HUDEP-2 (cell line): ENCODE measurements around the gene ABHD12.

ENCODE experiments used
- DNase-seq, 76 experiments: peaks; one replicate each; lab custom pipeline; 2025; ENCODE audit not compliant: unreplicated experiment in 76 of 76; lab: John Stamatoyannopoulos, UW

ABHD12 gene

DNA sequence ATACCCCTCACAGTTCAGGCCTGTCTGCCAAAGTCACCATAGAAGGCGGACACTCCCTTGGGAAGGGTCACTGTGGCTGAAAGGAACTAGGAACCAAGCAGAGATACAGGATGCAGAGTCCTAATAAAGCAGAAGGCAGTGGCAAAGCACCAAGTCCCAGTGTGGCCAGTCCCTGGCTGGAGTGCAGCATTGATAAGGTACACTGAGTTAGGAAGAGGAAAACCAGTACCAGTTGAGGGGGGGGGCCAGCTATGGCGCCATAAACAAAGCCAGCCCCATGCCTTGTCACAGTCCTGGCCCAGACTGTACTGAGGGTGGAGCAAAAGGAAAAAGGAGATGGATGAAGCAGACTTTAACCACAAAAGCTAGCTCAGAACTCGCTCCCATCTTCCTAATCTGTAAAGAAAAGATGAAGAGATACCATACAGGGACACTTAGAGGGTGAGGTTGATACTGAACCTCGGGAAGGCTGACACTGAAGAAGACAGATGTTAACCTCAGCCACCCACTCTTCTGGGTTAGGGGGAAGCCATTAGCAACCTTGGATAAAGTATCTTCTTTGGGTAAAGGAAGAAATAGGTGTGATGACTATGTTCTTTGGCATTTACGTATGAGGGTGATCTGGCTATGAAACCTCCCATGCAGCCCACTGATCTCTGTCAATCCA lies 7.8 kb downstream of the ABHD12 start:
- DNase-seq = no peak

DNA sequence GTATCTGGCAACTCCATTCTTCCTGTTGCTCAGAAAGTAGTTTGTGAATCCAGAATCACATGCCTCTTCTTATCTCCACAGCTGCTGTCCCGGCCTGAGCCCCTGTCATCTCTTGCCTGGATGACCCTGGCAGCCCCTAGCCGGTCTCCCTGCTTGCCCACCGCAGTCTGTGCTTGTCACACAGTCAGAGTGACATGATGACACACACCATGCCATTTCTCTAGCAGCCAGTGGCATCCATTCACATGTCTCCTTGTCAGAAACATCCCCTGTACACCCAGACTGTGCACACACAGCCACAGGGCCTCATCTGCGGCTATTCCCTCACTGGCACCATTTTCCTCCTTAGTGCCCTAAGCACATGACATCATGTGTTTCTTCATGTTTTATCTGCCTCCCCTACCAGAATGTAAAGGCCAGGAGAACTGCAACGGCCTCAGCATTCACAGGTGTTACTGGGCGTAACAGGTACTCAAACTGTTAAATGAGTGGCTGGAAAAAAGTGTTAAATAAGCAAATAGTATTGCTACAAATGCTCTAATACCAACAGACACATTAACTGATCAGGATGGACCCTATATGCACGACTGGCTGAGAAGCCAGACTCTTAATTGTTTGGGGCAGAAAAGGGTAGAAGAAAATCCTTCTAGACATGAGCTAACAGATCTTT lies 9.6 kb downstream of the ABHD12 start:
- no peak for DNase-seq

DNA sequence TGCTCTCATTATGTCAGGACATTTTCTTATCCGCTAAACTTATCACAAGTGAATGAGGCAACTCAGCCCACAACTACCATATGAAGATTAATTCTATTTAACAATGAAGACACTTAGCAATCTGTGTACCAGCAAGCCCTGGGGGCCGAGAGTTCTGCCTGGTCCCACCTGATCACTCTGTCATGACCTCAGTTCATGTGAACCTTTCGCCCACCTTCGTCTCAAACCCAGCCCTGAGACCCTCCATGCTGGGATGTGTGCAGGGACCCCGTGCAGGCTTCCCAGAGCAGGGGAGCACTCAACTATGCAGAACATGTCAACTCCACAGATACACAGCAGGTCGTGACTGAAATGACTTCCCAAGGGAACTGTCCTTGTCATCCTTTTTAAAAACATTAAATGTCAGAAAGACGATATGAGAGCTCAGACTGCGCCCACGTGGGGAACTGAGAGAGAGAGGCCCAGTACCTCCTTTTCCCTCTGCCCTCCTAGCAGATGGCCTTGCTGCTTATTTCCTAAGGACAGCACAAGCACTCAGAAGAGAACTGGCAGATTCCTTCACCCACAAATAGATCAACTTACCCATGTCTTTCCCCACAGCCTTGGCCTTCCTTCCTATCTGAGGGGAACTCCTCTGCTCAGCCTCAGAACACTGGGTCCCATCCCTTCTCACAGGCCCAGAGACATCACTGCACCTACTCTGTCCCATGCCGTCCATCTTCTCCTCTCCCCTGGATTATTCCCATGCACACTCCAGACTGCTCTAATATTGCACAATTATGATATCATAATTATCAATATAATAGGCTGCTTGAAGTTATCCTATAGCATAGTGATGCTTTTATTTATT lies 11.5 kb downstream of the ABHD12 start:
- DNase-seq = no peak

DNA sequence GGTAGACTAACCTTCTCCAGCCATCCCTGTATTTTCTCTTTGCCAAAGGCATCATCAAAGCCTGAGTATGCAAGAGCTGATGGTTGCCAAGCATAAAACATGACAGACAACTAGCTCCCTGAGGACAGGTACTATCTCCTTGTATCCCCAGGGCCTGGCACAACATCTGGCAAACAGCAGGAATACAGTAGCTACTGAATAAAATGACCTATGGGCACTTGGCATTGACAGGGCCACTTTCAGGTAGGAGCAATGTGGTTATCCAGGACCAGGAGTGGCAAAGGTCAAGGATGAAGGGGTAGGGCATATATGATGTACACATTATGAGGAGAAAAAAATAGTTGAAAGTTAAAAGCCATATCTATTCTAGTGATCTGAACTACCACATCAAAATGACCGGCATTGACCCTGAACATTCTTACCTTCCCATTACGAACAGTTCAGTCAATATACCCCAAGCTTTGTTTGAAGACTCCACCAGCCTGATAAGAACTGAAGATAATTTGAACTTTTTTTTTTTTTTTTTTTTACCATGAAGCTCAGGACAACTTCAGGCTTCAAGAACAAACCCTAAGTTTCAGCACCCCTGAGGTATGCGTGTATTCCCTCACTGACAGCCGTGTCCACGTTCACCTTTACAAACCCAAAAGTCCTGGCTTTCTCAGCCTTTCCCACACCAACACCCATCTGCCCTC lies 12.3 kb downstream of the ABHD12 start:
- DNase-seq = no peak

DNA sequence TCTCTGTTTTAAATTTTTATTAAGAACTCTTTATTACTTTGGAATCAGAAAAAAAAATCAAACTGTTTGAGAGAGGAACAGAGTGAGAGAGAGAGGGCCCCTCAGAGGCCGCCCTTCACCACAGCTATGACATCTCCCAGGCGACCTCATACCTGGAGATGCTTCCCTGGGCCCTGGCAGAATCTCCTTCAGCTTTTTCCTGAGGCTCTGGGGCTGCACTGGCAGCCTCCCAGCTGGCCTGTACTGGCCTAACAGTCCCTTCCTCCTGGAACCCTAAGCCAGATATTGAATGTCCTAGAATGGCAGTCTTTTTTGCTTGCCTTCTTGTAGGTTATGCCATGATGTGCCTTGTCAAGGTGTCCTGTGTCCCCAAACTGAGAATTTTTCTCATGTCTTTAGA lies 13.7 kb downstream of the ABHD12 start:
- DNase-seq = no peak

DNA sequence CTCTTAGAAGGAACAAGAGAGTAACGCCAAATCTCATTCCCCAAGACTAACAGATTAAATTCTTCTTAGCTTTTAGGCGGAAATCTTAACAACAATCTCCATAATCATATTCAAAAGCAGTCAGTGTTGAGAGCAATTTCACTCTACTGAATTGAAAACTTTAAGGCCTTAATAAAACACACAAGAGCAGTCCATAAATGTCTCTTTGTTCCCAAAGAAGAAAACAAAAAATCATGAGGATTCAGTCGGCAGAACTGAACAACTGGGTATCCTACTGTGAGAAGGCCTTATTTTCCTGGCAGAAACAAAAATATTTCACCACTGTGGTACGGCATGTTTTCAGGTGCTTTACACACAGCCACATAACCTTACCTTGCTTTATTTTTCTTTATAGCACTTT lies 14.4 kb downstream of the ABHD12 start:
- no peak for DNase-seq

DNA sequence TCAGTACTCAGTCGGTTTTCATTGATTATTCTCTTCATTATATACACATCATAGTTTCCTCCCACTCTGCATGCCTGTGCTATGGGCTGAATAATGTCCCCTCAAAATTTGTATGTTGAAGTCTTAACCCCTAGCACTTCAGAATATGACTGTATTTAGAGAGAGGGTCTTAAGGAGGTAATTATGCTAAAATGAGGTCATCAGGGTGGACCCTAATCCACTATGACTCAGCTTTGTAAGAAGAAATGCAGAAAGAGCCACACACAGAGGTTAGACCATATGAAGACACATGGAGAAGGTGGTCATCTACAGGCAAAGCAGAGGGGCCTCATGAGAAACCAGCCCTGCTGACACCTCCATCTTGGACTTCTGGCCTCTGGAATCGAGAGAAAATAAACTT lies 15.8 kb downstream of the ABHD12 start:
- no peak for DNase-seq

DNA sequence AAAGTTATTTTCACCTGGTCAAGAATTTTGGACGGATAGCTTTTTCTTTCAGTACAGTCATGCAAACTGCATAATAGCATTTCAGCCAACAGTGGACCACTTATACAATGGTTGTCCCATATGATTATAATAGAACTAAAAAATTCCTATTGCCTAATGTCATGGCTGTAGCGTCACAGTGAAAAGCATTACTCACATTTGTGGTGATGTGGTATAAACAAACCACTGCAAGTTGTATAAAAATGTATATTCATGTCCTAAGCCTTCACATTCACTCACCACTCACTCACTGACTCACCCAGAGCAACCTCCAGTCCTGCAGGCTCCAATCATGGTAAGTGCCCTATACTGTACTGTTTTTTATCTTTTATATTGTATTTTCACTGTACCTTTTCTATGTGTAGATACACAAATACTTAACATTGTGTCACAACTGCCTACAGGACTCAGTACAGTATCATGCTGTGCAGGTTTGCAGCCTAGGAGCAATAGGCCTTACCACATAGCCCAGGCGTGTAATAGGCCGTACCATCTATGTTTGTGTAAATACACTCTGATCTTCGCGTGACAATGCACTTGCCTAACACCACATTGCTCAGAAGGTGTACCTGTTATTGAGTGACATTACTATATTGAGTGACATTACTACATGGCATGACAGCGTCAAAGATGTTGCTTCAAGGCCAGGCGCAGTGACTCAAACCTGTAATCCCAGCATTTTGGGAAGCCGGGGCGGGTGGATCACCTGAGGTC lies 17.9 kb downstream of the ABHD12 start:
- no peak for DNase-seq

DNA sequence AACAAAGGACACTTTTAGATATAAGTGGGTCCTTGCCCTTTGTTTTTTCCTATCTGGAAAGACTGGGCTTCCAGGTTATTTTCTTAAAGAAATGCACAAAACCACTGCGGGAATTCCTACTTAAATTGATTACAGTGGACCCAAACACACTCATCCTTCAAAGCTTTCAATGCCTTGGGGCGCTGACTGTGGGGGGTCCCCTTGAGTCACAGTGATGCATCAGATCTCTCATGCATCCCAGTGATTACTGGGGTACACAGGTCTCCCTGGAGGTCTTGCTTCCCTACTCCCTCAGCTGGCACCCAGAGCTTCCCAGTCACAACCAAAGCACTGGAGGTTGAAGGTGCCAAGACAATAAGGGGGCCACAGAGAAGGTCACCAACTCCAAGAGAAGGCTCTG lies 20.7 kb downstream of the ABHD12 start:
- no peak for DNase-seq

DNA sequence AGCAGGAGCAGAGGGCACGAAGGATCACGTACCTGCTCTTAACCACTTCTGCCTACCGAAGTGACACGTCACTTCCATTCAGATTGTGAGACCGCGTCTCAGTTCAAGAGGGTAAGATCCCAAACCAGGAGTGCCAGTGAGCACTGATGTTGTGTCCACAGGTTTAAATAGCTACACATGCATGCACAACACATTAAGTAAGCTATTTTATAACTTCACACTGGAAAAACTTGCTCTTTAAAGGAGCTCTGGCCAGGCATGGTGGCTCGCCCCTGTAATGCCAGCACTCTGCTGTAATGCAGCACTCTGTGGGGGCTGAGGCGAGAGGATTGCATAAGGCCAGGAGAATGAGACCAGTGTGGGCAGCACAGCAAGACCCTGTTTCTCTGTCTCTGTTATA lies 21.1 kb downstream of the ABHD12 start:
- no peak for DNase-seq

DNA sequence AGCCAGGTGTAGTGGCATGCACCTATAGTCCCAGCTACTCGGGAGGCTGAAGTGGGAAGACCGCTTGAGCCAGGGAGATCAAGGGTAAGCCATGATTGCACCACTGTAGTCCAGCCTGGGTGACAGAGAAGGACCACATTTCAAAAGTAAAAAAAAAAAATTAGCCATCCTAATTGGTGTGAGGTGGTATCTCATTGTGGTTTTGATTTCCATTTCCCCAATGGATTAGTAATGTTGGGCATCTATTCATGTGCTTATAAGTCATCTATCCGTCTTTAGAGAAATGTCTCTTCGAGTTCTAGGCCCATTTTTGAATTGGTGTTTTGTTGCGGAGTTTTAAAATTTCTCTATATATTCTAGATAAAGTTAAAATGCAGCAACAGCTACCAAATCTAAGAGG lies 21.7 kb downstream of the ABHD12 start:
- no peak for DNase-seq

DNA sequence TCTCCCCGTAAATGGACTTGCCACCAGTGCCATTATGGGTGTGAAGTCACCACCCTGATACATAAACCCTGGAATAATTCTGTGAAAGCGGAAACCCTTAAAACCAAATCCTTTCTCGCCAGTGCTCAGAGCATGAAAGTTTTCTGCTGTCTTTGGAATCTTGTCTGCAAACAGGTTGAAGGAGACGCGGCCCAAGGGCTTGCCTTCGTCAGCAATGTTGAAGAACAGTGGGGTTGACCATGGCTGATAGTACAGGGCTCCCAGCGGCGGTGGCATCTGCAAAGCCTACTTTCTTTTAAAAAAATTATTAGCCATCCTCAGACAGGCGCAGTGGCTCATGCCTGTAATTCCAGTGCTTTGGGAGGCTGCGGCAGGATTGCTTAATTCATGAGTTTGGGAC lies 22.1 kb downstream of the ABHD12 start:
- no peak for DNase-seq

DNA sequence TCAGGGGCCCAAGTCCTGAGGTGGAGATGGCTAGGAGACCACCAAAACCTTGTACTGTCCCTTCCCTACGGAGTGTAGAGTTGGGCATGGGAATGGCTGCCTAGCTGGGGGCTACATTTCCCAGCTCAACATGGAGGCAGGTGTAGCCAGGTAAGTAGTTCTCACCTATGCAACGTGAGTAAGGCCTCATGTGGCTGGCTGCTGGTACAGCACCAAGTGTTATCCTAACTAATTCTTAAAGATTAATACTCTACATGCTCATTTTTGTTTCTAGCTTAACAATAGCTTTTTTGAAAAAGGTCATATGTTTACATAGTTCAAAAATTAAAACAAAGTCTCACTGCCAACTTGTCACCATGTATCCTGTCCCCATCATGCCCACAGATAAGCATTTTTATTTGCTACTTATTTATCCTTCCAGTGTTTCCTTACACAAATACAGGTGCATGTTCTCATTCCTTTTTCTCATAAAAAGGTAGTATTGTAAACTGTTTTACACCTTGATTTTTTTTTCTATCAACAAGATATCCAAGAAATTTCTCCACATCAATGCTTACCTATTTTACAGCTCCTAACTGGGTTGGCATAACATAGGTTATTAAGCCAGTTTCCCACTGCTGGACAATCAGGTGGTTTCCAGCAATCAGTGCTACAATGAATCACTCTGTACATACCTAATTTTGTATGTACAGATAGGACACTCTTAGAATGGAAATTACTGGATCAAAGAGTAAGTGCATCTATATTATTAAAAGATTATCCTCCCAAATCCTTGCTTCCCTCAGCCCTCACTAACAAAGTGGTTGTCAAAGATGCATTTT lies 25.5 kb downstream of the ABHD12 start:
- no peak for DNase-seq

DNA sequence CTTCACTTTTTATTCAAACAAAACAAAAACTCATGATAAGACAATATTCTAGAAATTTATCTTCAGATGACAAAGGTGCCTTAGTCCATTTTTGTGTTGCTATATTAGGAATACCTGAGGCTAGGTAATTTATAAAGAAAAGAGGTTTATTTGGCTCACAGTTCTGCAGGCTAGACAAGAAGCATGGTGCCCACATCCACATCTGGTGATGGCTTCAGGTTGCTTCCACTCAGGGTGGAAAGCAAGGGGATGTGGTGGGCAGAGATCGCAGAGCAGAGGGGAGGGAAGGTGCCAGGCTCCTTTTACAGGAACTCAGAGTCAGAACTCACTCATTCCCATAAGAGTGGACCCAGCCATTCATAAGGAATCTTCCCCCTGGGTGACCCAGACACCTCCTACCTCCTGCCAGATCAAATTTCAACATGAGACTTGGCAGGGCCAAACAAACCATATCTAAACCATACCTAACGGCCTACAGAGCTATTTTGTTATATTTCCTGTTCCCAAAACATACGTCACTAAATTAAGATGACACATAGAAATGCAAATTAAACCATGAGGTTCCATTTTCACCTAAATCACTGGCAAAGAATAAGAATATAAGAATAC lies 26.4 kb downstream of the ABHD12 start:
- no peak for DNase-seq

DNA sequence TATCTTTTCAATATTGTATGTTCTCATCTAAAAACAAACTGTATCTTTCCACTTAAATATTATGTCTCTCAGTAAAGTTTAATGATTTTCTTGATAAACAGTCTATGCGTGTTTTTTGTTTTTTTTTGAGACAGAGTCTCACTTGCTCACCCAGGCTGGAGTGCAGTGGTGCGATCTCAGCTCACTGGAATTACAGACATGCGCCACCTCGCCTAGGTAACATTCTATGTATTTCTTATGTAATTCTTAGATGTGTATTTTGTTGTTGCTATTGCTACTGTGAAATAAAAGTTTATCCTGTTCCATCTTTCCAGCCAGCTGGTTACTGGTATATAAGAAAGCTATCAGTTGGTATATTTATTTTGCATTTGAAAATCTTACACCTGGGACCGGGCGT lies 29.4 kb downstream of the ABHD12 start:
- no peak for DNase-seq

DNA sequence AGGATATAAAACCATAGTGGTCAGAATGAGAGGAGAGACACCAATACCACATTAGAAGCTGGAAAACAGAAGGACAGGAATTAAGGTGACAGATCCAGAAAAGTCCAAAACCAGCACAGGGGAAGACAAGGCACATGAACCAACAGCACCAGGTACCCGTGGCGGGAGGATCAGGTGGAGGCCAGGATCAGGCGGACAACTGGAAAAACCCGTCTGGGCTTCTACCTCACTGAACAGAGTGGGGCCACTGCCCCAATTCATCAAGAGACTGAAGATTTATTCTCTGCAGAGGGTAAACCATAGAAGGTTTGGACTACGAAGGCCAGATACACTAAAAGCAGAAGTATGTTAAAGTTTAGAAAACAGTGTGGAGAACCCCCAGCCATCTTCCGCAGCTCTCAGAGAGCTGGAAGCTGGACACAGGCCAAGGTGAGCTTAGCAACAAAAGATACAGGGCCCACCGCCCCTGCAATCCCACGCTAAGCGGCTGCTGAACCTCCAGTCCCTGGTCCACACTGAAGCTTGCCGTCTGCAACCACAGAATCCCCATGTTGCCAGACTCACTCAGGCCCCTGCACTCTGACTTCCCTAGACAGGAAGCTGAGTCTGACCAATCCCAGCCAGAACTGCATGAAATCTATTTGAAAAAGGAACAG lies 29.9 kb downstream of the ABHD12 start:
- DNase-seq = no peak

DNA sequence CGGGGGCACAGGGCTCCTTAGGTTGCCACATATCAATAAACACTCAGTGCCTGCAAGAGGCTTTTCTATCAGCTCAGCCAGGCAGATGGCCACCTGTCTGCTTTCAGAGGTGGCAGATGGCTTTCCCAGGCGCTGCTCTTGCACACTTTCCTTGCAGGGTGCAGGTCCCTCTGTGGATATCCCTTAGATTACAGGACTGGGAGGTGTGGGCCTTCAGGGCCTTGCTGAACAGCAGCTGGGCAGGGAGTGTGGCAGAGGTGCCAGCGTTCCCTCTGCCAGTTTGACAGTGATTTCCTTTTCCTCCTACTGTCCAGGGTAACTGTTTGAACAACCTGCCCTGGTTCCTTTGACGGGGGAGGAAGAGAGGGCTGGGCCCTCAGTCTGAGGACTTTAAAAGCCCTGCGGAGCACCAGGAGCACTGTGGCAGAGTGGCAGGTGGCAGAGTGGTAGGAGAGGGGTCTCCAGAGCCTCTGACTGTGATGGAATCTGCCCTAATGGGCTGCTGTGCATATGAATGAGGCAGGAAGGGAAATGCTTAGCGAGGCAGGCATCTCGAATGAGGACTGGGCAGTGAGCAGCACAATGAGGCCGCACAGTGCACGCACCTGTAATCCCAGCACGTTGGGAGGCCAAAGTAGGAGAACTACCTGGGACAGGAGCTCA lies 34.2 kb downstream of the ABHD12 start:
- DNase-seq = no peak

DNA sequence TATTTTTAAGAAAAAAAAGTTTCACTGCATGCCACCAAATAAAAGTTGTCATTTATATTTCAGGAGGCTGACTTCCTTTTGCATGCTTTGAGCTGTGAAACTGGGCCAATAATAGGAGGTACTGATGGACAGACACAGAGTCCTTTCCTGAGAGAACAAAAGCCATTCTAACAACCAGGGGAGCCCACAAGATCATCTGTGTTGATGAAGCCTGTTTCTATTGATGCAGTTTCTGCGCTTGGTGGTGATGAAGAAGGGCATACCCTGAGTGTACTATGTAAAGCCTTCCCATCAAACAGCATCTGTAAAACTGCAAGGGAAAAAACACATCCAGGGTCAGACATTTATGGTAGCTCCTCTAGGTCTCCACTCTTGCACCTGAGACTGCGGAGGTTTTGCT lies 34.8 kb downstream of the ABHD12 start:
- DNase-seq = no peak
